Dedifferentiated amniotic fluid mesenchymal stem cell (primary cell): ENCODE results near the gene DZIP3.

Experiments
- DNase-seq: peaks from one replicate; pipeline ENCODE4 v3.0.0-alpha.2; 2016; ENCODE audit errors: extremely low spot score

DZIP3 gene

DNA sequence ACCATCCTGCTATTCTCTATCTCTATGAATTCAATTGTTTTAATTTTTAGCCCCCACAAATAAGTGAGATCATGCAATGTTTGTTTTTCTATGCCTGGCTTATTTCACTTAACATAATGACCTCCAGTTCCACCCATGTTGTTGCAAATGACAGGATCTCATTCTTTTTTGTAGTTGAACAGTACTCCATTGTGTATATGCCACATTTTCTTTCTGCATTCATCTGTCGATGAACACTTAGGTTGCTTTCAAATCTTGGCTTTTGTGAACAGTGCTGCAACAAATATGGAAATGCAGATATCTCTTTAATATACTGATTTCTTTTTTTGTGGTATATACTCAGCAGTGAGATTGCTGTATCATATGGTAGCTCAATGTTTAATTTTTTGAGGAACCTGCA lies 108.9 kb downstream of the DZIP3 start:
- no peak for DNase-seq

GRCh38 chr3:108705045-108705444 lies 115.5 kb downstream of the DZIP3 start:
- no peak for DNase-seq

- DNase-seq, result no peak
These were observed 123.5 kb downstream of the DZIP3 start for GRCh38 chr3:108713009-108713516.

DNA sequence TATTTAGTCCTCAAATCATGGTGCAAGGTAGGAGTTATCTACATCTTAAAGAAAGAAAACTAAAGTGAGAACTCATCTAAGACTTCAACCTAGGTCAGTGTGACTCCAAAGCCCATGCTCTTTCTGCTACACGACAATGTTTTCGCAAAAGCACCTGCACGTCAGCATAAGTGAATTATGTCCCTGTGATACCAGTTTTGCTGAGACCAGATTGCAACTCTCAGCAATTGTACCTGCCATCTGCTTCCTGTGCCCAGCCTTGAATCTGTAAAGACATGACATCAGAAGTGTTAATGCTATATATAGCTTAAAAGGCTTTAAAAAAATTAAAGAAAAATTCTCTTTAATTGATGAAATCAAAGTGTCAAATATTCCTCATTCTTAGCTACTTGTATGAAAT lies 124.3 kb downstream of the DZIP3 start:
- DNase-seq, result no peak

DNA sequence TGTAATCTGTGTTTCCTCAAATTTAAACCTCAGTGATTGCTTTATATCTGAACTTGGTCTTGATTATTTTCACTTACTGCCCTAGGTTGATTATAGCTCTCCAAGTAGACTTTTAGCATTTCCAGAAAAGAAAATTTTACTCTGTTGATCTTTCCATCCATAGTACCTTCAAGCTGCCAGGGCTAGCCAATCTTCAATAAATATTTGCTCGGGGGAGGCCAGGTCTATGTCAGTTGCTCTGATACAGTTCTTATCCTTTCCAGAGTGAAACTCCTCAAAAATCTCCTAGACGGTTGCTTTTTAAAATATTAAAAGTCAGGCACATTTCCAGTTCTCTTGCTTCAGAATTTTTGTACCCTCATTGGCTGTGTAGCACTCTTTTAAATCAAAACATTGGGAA lies 128.9 kb downstream of the DZIP3 start:
- no peak for DNase-seq

DNA sequence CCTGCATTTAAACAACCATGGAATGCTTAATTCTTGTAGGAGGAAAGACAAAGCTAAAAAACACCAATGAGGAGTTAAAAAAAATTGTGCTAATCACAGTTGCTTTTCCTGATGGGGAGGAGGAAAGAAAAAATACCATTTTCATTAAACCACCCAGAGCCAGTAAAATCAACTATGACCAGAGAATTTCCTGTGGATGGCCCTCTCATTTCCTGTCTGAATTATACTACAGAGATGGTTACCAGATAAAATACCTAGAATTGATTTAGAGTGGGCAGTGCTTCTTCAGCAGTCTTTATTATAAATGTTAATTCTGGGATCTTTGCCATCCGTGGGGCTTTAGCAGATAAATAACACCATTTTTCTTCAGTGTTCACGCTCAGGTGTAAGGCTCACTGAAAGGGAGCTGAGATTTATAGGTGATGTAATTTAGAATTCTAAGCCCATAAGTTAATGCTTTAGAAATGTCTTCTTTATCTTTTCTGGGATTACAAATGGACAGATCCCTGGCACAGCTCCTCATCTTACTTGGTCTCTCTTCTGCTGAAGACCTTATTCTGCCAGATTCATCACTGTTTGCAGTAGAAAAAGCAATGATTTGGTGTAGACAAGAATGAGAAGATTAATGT lies 129.8 kb downstream of the DZIP3 start:
- no peak for DNase-seq

DNA sequence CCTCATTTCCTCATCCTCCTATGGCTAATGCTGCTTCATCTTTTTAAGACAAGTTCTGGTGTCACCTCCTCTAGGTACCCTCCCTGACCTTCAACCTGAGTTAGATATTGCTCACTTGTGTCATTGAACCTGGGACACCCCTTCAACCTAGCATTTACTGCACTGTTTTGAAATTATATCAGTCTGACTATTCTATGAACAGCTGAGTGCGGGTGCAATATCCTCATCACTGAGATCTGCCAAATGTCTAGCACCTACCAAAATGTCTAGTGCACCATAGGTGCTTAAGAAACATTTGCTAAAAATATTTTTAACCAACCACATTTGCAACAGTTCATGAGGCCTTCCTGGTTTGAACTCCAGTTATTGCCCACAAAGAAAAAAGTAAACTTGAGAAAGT lies 133.2 kb downstream of the DZIP3 start:
- DNase-seq, result no peak

GRCh38 chr3:108724101-108724500 lies 134.6 kb downstream of the DZIP3 start:
- DNase-seq, result no peak

DNA sequence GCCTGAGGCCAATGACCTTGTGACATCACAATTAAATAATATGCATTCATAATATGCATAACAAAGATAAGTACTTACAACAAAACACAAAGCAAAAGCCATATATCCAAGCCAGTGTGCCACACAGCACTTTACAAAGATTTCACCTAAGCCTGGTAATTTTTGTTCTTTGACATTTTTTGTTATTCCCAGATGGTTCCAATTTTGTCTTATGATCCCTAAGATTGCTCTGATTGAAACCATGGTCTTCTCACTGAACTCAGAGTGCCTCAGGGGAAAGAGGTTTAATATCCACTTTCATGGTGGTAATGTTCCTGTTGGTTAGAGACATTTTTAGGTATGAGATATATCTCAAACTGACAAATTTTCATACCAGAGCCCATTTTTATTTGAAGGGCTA lies 138.6 kb downstream of the DZIP3 start:
- DNase-seq, result no peak

GRCh38 chr3:108728934-108729333 lies 139.4 kb downstream of the DZIP3 start:
- DNase-seq, result no peak

- DNase-seq, result no peak
These were observed 147.3 kb downstream of the DZIP3 start for GRCh38 chr3:108736821-108737220.

- DNase-seq, result no peak
These were observed 153.4 kb downstream of the DZIP3 start for GRCh38 chr3:108742929-108743328.
